ENCODE results near the gene DEPDC4.
"Not testable (repeated sequence)": the region's sequence is repeated elsewhere in the genome, so short reads cannot be mapped to it uniquely, and the experiment has no call there.

DEPDC4 gene

DNA sequence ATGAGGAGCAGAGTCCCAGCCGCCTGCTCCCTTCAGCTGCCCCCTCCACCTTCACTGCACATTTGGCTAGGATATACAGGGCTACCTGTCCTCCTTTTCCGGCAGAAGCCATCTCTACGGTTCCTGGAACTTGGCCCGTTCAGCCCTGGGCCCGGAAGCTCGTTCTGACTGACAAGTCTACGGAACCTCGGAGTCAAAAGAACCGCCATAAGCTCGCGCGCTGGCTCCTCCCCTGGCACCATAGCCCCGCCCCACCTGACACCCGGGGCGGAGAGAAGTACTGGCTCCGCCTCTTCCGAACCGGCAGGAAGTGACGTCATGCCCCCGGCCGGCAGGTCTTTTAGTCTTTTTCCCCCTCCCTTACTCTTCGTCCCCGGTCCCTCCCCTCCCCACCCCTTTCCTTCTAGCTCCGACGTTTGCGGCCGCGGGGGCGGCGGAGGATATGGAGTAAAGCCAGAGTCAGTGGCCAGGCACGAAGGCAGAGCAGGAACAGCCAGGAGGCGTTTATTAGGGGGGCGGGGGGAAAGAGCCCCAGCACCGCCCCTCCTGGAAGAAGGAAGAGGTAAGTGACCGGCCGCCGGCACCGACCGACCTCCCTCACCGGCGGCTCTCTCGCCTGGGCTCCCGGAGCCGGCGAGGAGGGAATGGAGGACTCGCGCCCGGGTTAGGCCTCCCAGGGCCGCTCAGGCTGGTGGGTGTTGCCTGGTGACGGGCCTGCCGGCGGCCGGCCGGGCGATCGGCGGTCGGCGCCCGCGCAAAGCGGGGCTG lies at the start of gene DEPDC4, which contains the start of gene SCYL2:
Gene DEPDC4 (minus strand): TSS at position 245 of the 768 bp plus-strand sequence. CDS start 3 bp downstream, at position 242.
Gene SCYL2 (plus strand): TSS at position 343 of the 768 bp plus-strand sequence. CDS start 15,794 bp downstream, outside the sequence.
- DNase-seq (ENCODE audit: low read depth in 3 of 3) = peak; percentile 86 to 89 (median 87)

GRCh38 chr12:100311317-100311716 lies 44.4 kb upstream of the DEPDC4 start:
- DNase-seq (ENCODE audit: low read depth in 3 of 3) = no peak

GRCh38 chr12:100308138-100308537 lies 41.3 kb upstream of the DEPDC4 start:
- DNase-seq (ENCODE audit: low read depth in 3 of 3) = not testable (repeated sequence)

- not testable (repeated sequence) for DNase-seq (ENCODE audit: low read depth in 3 of 3)
Observed at GRCh38 chr12:100304334-100304733, 37.5 kb upstream of the DEPDC4 start.

DNA sequence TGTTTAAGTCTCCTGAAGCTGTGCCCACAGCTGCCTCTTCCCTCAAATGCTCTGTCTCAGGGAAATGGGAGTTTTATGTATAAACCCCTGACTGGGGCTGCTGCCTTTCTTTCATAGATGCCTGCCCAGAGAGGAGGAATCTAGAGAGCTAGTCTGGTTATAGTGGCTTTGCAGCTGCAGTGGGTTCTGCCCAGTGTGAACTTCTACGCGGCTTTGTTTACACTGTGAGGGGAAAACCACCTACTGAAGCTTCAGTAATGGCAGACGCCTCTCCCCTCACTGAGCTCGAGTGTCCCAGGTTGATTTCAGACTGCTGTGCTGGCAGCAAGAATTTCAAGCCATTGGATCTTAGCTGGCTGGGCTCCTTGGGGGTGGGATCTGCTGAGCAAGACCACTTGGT lies 37.0 kb upstream of the DEPDC4 start:
- DNase-seq (ENCODE audit: low read depth in 3 of 3) = no peak

DNA sequence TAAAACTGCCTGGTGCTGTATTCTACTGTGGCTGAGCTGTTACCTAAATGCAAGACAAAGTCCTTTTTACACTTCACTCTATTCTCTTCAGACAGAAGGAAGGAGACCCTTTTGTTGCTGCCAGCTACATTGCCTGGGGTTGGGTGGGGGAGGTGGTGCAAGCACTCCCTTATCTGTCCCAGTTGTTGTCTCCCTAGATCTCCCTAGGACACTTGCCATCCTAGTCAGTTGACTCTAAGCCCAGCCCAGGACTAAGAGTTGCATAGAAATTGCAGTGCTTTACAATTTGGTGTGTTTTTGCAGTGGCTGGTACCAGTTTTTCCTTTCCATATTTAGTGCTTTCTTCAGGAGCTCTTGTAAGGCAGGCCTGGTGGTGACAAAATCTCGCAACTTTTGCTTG lies 35.2 kb upstream of the DEPDC4 start:
- DNase-seq (ENCODE audit: low read depth in 3 of 3) = no peak

DNA sequence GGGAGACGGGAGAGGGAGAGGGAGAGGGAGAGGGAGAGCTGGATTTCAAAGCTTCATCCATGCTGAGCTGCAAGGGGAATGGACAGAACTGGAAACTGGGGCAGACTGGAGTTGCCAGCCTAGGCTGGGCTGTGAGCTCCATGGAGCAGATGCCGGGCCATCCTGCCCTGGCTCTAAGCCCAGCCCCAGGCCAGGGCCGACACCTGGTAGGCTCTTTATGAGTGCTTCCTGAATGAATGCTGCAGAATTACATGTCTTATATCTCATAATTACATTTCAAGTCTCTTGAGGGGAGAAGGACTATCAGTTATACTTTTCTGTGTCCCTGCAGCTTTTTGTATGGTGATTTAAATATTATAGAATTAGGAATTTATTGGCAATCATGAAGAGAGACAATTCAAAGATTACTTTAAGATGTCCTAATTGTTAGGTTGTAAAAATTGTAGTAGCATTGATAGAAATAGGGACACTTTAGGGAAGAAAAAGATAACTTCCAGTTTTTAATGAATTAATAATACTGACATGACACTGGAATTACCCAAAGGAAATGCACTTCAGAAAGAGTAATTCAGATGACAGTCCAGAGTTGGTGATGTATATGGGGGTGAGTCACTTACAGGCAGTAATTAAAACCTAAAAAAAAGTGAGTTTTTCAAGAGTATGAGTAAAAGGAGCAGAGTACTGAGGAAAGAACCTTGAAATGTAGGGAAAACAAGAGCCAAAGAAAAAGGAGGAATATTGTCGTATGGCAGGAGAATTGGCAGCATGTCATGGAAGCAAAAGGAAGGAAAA lies 29.1 kb upstream of the DEPDC4 start:
- no peak for DNase-seq (ENCODE audit: low read depth in 3 of 3)

- not testable (repeated sequence) for DNase-seq (ENCODE audit: low read depth in 3 of 3)
Observed at GRCh38 chr12:100294366-100294765, 27.5 kb upstream of the DEPDC4 start.

DNA sequence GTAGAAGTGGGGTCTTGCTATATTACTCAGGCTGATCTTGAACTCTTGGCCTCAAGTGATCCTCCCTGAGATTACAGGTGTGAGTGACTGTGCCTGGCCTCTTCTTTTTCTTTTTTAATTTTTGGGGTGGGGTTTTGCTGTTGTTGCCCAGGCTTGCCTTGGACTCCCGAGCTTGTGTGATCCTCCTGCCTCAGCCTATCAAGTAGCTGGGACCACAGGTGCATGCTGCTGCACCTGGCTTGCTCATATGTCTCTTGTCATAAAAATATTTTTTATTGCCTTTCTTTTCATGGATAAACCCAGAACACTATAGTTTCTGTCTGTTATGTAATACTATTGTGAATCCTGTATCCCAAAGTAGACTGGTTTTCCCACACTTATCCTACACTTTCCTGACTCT lies 26.1 kb upstream of the DEPDC4 start:
- DNase-seq (ENCODE audit: low read depth in 3 of 3) = no peak

GRCh38 chr12:100290016-100290415 lies 23.1 kb upstream of the DEPDC4 start:
- DNase-seq (ENCODE audit: low read depth in 3 of 3) = no peak

GRCh38 chr12:100289038-100289437 lies 22.2 kb upstream of the DEPDC4 start:
- no peak for DNase-seq (ENCODE audit: low read depth in 3 of 3)

DNA sequence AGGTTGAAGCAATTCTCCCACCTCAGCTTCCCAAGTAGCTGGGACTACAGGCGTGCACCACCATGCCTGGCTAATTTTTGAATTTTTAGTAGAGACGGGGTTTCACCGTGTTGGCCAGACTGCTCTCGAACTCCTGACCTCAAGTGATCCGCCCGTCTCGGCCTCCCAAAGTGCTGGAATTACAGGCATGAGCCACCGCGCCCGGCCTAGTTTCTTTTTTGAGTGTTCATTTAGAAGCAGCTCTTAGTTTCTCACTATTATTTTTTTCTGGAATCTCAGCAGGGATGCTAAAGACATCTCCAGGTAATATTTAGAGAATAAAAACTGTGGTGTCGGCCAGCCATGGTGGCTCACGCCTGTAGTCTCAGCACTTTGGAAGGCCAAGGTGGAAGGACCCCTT lies 17.7 kb upstream of the DEPDC4 start:
- not testable (repeated sequence) for DNase-seq (ENCODE audit: low read depth in 3 of 3)

- no peak for DNase-seq (ENCODE audit: low read depth in 3 of 3)
Observed at GRCh38 chr12:100279607-100280244, 12.8 kb upstream of the DEPDC4 start.

DNA sequence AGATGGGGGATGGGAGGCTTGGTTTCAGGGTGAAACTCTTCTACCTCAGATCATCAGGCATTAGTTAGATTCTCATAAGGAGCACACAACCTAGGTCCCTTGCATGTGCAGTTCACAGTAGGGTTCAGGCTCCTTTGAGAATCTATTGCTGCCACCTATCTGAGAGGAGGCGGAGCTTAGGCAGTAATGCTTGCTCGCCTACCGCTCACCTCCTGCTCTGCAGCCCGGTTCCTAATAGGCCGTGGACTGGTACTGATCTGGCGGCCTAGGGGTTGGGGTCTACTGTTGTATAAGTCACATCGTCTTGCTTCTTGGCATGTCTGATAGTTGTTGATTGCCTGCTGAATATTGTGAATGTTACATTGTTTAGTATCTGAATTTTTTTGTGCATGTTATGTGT lies 12.3 kb upstream of the DEPDC4 start:
- no peak for DNase-seq (ENCODE audit: low read depth in 3 of 3)

DNA sequence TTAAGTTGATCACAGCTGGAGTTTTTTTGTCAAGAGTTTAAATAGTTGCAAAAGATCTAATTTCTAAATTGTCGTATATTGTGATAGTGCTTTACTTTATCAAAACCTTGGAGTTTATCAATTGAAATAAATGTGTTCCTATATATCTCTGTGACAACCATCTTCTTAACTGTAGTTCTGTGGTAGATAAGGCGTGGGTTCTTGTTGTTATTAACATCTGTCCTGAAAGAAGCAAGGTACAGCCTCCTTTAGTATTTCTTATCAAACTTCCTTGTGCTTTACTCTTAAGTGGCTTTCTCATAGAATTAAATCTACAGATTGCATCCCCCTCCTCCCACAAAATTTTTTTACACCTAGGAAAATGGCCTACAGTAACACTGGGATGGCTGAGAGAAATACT lies 7.4 kb upstream of the DEPDC4 start:
- DNase-seq (ENCODE audit: low read depth in 3 of 3) = no peak

- DNase-seq (ENCODE audit: low read depth in 3 of 3) = no peak
Observed at GRCh38 chr12:100273782-100274181, 6.9 kb upstream of the DEPDC4 start.

GRCh38 chr12:100268835-100269564 lies 2.1 kb upstream of the DEPDC4 start:
- DNase-seq (ENCODE audit: low read depth in 3 of 3) = no peak

- DNase-seq (ENCODE audit: low read depth in 3 of 3) = peak in 1 of 3 experiments; percentile 6
Observed at GRCh38 chr12:100267603-100268281, 863 bp upstream of the DEPDC4 start.

DNA sequence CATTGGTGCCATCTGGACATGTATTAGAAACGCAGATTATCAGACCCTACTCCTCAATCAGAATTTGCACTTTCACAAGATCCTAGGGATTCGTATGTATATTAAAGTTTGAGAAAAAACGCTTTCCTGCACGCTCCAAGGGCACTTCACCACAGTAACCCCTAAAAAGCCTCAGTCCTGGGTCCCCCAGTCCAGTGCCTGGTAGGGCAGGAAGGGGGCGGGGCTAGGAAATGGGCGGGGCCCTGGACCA lies 369 bp downstream of the DEPDC4 start:
- DNase-seq (ENCODE audit: low read depth in 3 of 3) = peak in 2 of 3 experiments; percentile 88 to 95

DNA sequence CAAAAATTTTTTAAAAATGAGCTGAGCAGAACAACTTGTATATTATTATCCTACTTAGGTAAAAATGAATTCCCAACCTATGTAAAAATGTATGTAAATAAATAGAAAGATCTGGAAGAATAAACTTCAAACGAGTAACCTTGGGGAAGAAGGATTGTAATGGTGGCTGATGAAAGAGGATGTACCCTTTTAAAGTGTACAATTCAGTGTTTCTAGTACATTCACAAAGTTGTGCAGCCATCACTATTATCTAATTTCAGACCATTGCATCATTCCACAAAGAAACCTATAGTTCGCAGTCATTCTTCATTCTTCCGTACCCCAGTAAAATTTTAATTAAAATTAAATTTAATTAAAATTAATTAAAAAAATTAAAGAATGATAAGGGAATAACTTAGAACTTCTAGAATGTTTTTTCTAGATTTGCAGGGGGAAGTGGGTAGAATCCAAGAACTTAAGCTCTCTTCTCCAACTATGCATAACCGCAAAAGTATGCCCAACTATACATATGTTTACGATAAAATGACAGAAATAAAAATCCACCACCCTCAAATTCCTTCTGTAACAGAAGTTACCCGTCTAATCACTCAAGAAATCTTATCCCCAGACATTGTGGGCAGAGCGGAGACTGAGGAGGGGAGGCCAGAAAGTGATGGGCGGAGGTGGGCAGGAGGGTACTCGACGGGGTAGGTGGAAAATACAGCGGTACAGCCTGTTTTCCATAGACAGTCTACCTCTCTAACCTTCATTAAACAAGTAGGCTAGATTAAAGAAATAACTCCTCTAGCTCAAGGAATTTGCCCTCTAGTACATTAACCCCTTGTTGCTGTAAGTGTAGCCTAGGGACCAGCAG lies 921 bp downstream of the DEPDC4 start:
- DNase-seq (ENCODE audit: low read depth in 3 of 3) = no peak

Measured in stimulated activated CD4-positive, alpha-beta T cell treated with anti-CD3 and anti-CD28 coated beads, TNF-alpha, amount 100 ng/mL, for 24 hours (primary cell).